Measurements from ENCODE around the gene UBFD1. TPM values are rescaled to one million over a fixed set of nuclear protein-coding genes. Genes with fewer than 3 reads are reported as not detected.

UBFD1 gene
- total RNA-seq, result 10 to 100 TPM; 42.0 to 57.0 TPM

GRCh38 chr16:23556881-23557778, at the start of gene UBFD1, which contains the start of gene EARS2:
UBFD1 (plus strand) TSS chr16:23557727; CDS start chr16:23557743, 16 bp downstream.
EARS2 (minus strand) TSS chr16:23557350; CDS start chr16:23557343, 7 bp downstream.
- peak; percentile 98 to 99 (median 99) for DNase-seq
- H3K9me3 ChIP-seq, result no peaks in the 10 kb centered on the region
- peak within 1 kb of the TSS; percentile 81 to 91 (median 83) for H3K27ac ChIP-seq
- H3K36me3 ChIP-seq (replicated peaks in 1 of 2; ENCODE audit: insufficient read depth in 1 of 2, low read depth in 2 of 2), result peaks cover 0 to 7% of the 10 kb centered on the region in 2 donors
- WGBS, 2 donors, result 1 to 3% methylated on average over 24 to 65 of the region's 65 CpGs
- intact Hi-C loops (cut with DNase I), result loop anchor here (10.0 kb wide), 1 partner anchor 52 kb away; no protein-coding TSS in a partner anchor
- no peaks in the 10 kb centered on the region for H3K27me3 ChIP-seq
- ATAC-seq, result peak; percentile 96
- TF ChIP-seq CTCF (IDR thresholded peaks at IDR 0.05) (peak; percentile 89 to 100 (median 99)), POLR2A (IDR thresholded peaks at IDR 0.05) (peak; percentile 8 to 73 (median 64))
- peaks cover 41% of the 10 kb centered on the region for H3K4me1 ChIP-seq
- H3K4me3 ChIP-seq, result peak within 1 kb of the TSS; percentile 72 to 90

GRCh38 chr16:23508589-23509440, 48.7 kb upstream of the UBFD1 start:
- 7 to 12% methylated on average over 28 of the region's 28 CpGs for WGBS, 2 donors

GRCh38 chr16:23509441-23509754, 48.1 kb upstream of the UBFD1 start:
- 2 to 5% methylated on average over 5 of the region's 5 CpGs for WGBS, 2 donors
- H3K27ac ChIP-seq, result peak overlapping the region; percentile 59 to 93 (median 92)
- peak overlapping the region; percentile 70 to 85 for H3K4me3 ChIP-seq
- no peaks in the 10 kb centered on the region for H3K36me3 ChIP-seq (replicated peaks in 1 of 2; ENCODE audit: insufficient read depth in 1 of 2, low read depth in 2 of 2)
- ATAC-seq (no peak), DNase-seq (no peak)
- intact Hi-C loops (cut with DNase I), result loop anchor here (10.0 kb wide), 1 partner anchor 45 kb away; the partner anchor contains the start of genes EARS2 and UBFD1
- H3K9me3 ChIP-seq, result no peaks in the 10 kb centered on the region
- no peaks in the 10 kb centered on the region for H3K27me3 ChIP-seq
- no peak for TF ChIP-seq CTCF (IDR thresholded peaks at IDR 0.05)
- peak in 1 of 3 donors; percentile 2 for TF ChIP-seq POLR2A (IDR thresholded peaks at IDR 0.05)
- peaks cover 50% of the 10 kb centered on the region for H3K4me1 ChIP-seq

More at GRCh38 chr16:23508589-23509440, 48.7 kb upstream of the UBFD1 start:
- intact Hi-C loops (cut with DNase I), result loop anchor here (10.0 kb wide), 1 partner anchor 46 kb away; the partner anchor contains the start of genes EARS2 and UBFD1
- TF ChIP-seq CTCF (IDR thresholded peaks at IDR 0.05) (no peak), POLR2A (IDR thresholded peaks at IDR 0.05) (peak in 2 of 3 donors; percentile 44 to 58)
- DNase-seq, result peak; percentile 38 to 42 (median 40)
- peak overlapping the region; percentile 59 to 93 (median 92) for H3K27ac ChIP-seq
- H3K4me3 ChIP-seq, result peak overlapping the region; percentile 70 to 85
- no peaks in the 10 kb centered on the region for H3K9me3 ChIP-seq
- peaks cover 56% of the 10 kb centered on the region for H3K4me1 ChIP-seq
- no peaks in the 10 kb centered on the region for H3K27me3 ChIP-seq
- peak; percentile 4 for ATAC-seq
- no peaks in the 10 kb centered on the region for H3K36me3 ChIP-seq (replicated peaks in 1 of 2; ENCODE audit: insufficient read depth in 1 of 2, low read depth in 2 of 2)

- WGBS, 2 donors, result 0 to 1% methylated on average over 8 to 14 of the region's 17 CpGs
- Histone ChIP-seq H3K4me1 (peaks cover 46% of the 10 kb centered on the region), H3K27ac (peak overlapping the region; percentile 83 to 93 (median 92)), H3K27me3 (no peaks in the 10 kb centered on the region), H3K9me3 (no peaks in the 10 kb centered on the region), H3K4me3 (peak overlapping the region; percentile 70 to 85), H3K36me3 (replicated peaks in 1 of 2; ENCODE audit: insufficient read depth in 1 of 2, low read depth in 2 of 2) (no peaks in the 10 kb centered on the region)
- ATAC-seq (peak; percentile 27), DNase-seq (peak; percentile 36 to 45 (median 42))
- no peak for TF ChIP-seq POLR2A (IDR thresholded peaks at IDR 0.05)
- TF ChIP-seq CTCF (IDR thresholded peaks at IDR 0.05), result no peak
- intact Hi-C loops (cut with DNase I), result loop anchor here (10.0 kb wide), 1 partner anchor 45 kb away; the partner anchor contains the start of genes EARS2 and UBFD1
Observed at GRCh38 chr16:23509782-23510163, 47.8 kb upstream of the UBFD1 start.

All from body of pancreas (tissue), 4 donors.